ENCODE measurements around the gene SMARCB1. TPM values are rescaled to one million over a fixed set of nuclear protein-coding genes. Genes with fewer than 3 reads are reported as not detected.

The SMARCB1 gene
- total and polyA plus RNA-seq, 4 donors = 24.2 to 53.5 (median 40.0) TPM

DNA sequence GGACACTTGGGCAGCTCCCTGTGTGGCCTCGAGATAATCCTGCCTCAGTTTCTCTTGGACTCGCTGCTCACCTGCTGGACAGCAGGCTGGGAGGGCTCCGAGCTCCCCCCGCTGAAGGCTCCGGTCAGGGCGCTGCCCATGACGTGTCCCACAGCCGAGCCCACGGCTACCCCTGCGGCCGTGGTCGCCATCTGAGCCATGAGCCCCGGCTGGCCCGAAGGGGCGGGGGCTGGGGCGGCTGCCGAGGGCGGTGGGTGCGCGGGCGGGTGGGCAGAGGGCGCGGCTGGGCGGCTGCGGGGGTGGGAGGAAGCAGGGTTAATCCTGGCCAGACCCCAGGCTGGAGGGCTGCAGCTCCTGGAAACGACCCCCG is 19.5 kb upstream of the SMARCB1 start:
- H3K36me3 ChIP-seq (ENCODE audit: control insufficient read depth in 1 of 2, insufficient read depth in 2 of 2, low read length in 1 of 2) = no peaks in the 10 kb centered on the region
- no peaks in the 10 kb centered on the region for H3K27me3 ChIP-seq (ENCODE audit: control insufficient read depth in 1 of 2, insufficient read depth in 2 of 2, low read length in 1 of 2)
- intact Hi-C loops (cut with DNase I) = loop anchor here in 1 of 2 donors (5.0 to 10.0 kb wide), 2 partner anchors 80 to 188 kb away; no protein-coding TSS in a partner anchor
- H3K4me1 ChIP-seq (ENCODE audit: control insufficient read depth in 1 of 2, insufficient read depth in 2 of 2, low read length in 2 of 2) = no peaks in the 10 kb centered on the region
- H3K9me3 ChIP-seq (ENCODE audit: control insufficient read depth, low read length) = no peaks in the 10 kb centered on the region
- no peak overlapping the region for H3K27ac ChIP-seq (ENCODE audit: low read depth in 1 of 2, low read length in 2 of 2)
- DNase-seq (no peak), ATAC-seq (ENCODE audit: low FRiP score) (no peak)
- 11 to 20% methylated on average over 20 to 27 of the region's 27 CpGs for WGBS, 2 donors
- peak overlapping the region; percentile 32 to 71 for H3K4me3 ChIP-seq (ENCODE audit: low read length in 2 of 2)

DNA sequence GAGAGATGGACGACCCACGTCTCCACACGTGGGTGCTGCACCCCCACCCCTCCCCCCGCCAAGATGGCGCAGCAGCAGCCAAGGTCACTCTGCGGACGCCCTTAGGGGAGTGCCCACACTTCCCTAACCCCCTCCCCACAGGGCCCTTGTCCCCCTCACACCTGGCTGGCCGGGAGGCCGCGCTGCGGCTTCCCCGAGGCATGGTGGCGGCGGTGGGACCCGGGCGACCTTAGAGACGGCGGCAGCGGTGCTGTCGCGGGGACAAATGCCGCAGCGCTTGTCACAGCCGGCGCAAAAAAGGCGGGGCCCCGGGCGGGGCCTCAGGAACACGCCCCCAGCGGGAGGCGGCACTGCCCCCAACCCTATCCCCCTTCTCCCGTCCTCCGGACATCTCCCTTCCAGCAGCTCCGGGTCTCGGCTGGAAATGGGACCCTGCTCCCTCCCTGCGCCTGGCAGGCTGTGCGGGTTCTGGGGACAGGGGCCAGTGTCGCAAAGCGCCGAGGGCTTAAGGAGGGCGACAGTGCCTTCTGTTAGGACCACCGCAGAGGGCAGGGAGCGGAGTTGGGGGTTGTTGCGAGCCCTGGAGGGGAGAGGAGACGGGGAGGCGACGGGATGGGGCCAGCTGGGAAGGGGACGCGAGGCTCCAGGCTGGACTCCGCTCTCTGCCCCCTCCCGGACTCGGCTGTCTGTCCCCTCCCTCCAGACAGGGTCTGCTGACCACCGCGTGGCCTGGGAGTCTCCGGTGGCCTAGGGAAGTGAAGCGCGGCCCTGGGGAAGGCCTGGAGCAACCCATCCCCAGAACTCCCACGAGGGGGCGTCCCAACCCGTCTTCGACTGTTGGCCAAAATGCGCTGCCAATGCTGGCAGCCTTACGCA is 18.9 kb upstream of the SMARCB1 start, which contains the start of gene CHCHD10:
TSS of gene CHCHD10 (minus strand) at position 300 of the 876 bp plus-strand sequence. CDS start at position 202, 98 bp downstream.
- peak within 1 kb of the TSS; percentile 32 to 71 for H3K4me3 ChIP-seq (ENCODE audit: low read length in 2 of 2)
- H3K36me3 ChIP-seq (ENCODE audit: control insufficient read depth in 1 of 2, insufficient read depth in 2 of 2, low read length in 1 of 2) = no peaks in the 10 kb centered on the region
- intact Hi-C loops (cut with DNase I) = loop anchor here (2.0 to 10.0 kb wide), 4 partner anchors 19 to 187 kb away; partner anchors contain the start of gene SMARCB1 (in 1 of the 2)
- 1% methylated on average over 50 to 63 of the region's 63 CpGs for WGBS, 2 donors
- ATAC-seq (ENCODE audit: low FRiP score) (peak; percentile 88), DNase-seq (peak; percentile 92 to 95)
- H3K27me3 ChIP-seq (ENCODE audit: control insufficient read depth in 1 of 2, insufficient read depth in 2 of 2, low read length in 1 of 2) = no peaks in the 10 kb centered on the region
- no peaks in the 10 kb centered on the region for H3K9me3 ChIP-seq (ENCODE audit: control insufficient read depth, low read length)
- H3K27ac ChIP-seq (ENCODE audit: low read depth in 1 of 2, low read length in 2 of 2) = peak within 1 kb of the TSS in 1 of 2 donors; percentile 2
- H3K4me1 ChIP-seq (ENCODE audit: control insufficient read depth in 1 of 2, insufficient read depth in 2 of 2, low read length in 2 of 2) = no peaks in the 10 kb centered on the region

DNA sequence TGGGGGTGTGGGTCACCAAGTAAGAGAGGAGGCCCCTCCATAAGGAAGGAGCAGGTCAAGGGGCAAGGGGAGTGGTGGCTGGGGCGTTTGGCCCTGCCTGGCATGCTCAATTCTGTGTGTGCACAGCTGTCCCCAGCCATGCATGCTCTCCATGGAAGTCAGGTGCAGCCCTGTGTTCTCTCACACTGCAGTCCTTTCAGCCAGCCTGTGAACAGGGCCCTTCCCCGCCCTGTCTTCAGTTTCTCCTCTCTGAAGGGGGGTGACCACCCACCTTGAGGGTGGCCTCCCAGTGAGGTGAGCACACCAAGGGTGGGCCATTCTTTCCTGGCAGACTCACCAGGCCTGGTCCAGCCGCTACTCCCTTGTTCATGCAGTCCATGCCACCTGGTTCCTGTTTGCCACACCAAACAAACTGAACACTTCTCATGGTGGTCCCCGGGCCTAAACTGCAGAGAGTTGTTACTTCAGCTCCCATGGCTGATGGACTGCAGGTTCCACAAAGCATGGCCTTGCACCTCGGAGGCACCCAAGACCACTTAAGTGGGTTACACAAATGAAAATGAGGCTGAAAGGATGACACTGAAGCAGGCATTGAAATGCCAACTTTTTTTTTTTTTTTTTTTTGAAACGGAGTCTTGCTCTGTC is 17.3 kb upstream of the SMARCB1 start:
- intact Hi-C loops (cut with DNase I) = loop anchor here (2.0 to 10.0 kb wide), 4 partner anchors 17 to 185 kb away; partner anchors contain the start of gene SMARCB1 (in 1 of the 2)
- 81 to 88% methylated on average over 6 of the region's 6 CpGs for WGBS, 2 donors
- no peak overlapping the region for H3K4me3 ChIP-seq (ENCODE audit: low read length in 2 of 2)
- no peaks in the 10 kb centered on the region for H3K36me3 ChIP-seq (ENCODE audit: control insufficient read depth in 1 of 2, insufficient read depth in 2 of 2, low read length in 1 of 2)
- H3K4me1 ChIP-seq (ENCODE audit: control insufficient read depth in 1 of 2, insufficient read depth in 2 of 2, low read length in 2 of 2) = no peaks in the 10 kb centered on the region
- no peak overlapping the region for H3K27ac ChIP-seq (ENCODE audit: low read depth in 1 of 2, low read length in 2 of 2)
- DNase-seq (no peak), ATAC-seq (ENCODE audit: low FRiP score) (no peak)
- H3K27me3 ChIP-seq (ENCODE audit: control insufficient read depth in 1 of 2, insufficient read depth in 2 of 2, low read length in 1 of 2) = no peaks in the 10 kb centered on the region
- H3K9me3 ChIP-seq (ENCODE audit: control insufficient read depth, low read length) = no peaks in the 10 kb centered on the region

DNA sequence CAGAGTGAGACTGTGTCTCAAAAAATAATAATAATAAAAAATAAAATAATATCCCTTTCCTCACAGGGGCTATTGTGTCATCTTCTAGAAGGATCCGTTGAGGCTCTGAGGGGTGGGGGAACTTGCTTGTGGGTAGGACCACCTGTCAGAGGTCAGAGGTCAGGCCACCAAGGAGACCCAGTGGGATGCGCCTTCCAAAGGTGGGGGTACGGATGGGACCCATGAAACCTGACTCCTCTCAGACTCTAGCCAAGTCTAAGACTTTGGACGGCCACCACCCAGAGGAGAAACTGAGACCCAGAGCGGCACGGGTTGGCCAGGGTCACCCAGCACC is 14.5 kb upstream of the SMARCB1 start:
- Histone ChIP-seq H3K27me3 (ENCODE audit: control insufficient read depth in 1 of 2, insufficient read depth in 2 of 2, low read length in 1 of 2) (no peaks in the 10 kb centered on the region), H3K36me3 (ENCODE audit: control insufficient read depth in 1 of 2, insufficient read depth in 2 of 2, low read length in 1 of 2) (no peaks in the 10 kb centered on the region), H3K9me3 (ENCODE audit: control insufficient read depth, low read length) (no peaks in the 10 kb centered on the region), H3K4me3 (ENCODE audit: low read length in 2 of 2) (peak overlapping the region in 1 of 2 donors; percentile 44), H3K4me1 (ENCODE audit: control insufficient read depth in 1 of 2, insufficient read depth in 2 of 2, low read length in 2 of 2) (no peaks in the 10 kb centered on the region), H3K27ac (ENCODE audit: low read depth in 1 of 2, low read length in 2 of 2) (no peak overlapping the region)
- DNase-seq (no peak), ATAC-seq (ENCODE audit: low FRiP score) (no peak)
- WGBS, 2 donors = 14 to 16% methylated on average over 6 of the region's 6 CpGs
- intact Hi-C loops (cut with DNase I) = no loop called here

DNA sequence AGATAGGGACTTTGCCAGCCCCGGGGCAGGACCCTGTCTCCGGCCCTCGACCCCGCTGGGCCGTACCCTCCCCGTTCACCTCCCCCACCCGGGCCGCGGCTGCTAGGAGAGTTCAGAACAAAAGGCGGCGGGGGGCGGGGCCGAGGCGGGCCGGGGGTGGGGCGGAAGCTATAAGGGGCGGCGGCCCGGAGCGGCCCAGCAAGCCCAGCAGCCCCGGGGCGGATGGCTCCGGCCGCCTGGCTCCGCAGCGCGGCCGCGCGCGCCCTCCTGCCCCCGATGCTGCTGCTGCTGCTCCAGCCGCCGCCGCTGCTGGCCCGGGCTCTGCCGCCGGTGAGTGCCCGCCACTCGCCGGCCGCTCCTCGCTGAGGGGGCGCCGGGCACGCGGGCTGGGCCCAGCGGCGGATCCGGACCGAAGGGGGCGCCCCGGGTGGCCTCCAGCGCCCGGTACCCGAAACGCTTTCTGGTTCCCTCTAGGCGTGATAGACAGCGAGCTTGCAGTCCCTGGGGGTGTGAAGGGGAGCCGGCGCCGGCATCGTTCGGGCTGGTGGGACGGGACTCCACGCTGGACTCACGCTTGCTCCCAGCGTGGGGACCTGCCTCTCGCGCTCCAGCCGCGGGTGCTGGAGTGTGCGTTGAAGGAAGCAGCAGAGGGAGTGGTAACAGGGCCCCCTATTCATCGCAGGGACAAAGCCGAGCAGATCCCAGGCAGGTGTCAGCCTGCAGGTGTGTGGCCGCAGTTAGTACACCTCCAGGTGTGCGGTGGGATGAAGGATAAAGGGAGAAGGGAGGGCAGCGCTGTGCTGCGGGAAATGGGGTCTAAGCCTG is 13.9 kb upstream of the SMARCB1 start, which contains the start of gene MMP11:
TSS of gene MMP11 (plus strand) at position 201 of the 825 bp plus-strand sequence. CDS start at position 223, 22 bp downstream.
- DNase-seq (peak in 1 of 2 donors; percentile 88), ATAC-seq (ENCODE audit: low FRiP score) (peak; percentile 48)
- Histone ChIP-seq H3K9me3 (ENCODE audit: control insufficient read depth, low read length) (no peaks in the 10 kb centered on the region), H3K27ac (ENCODE audit: low read depth in 1 of 2, low read length in 2 of 2) (no peak within 1 kb of the TSS), H3K27me3 (ENCODE audit: control insufficient read depth in 1 of 2, insufficient read depth in 2 of 2, low read length in 1 of 2) (no peaks in the 10 kb centered on the region), H3K4me1 (ENCODE audit: control insufficient read depth in 1 of 2, insufficient read depth in 2 of 2, low read length in 2 of 2) (no peaks in the 10 kb centered on the region), H3K36me3 (ENCODE audit: control insufficient read depth in 1 of 2, insufficient read depth in 2 of 2, low read length in 1 of 2) (no peaks in the 10 kb centered on the region), H3K4me3 (ENCODE audit: low read length in 2 of 2) (peak within 1 kb of the TSS; percentile 30 to 44)
- intact Hi-C loops (cut with DNase I) = no loop called here
- WGBS, 2 donors = 4 to 6% methylated on average over 52 to 79 of the region's 79 CpGs

DNA sequence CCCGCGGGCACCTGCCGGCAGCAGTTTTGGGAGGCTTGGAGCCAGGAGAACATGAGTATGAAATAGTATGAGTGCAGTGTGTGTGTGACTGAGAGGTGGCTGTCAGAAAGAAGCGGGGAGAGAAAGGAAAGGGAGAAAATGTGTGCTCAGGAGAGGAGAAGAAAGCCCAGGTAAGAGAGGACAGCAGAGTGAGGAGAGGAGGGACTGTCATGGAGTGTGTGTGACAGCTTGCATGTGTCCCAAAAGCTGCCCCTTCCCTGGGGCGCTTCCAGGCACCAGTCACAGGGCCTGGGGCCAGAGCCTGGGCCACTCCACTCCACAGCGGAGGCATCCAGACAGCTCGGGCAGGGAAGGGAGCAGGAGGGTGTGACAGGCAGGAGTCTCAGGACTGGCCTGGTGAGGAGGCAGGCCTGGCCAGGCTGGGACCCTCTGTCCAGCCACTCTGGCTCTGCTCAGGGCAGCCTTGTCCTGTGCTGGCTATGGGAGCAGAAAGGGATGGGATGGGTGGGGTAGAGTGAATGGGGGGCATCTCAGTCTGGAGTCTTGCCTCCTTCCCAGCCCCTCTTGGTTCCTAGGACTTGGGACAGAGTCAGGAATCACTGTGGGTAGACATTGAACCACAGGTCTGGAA is 13.2 kb upstream of the SMARCB1 start:
- H3K4me1 ChIP-seq (ENCODE audit: control insufficient read depth in 1 of 2, insufficient read depth in 2 of 2, low read length in 2 of 2) = no peaks in the 10 kb centered on the region
- no peak for DNase-seq
- intact Hi-C loops (cut with DNase I) = no loop called here
- no peaks in the 10 kb centered on the region for H3K36me3 ChIP-seq (ENCODE audit: control insufficient read depth in 1 of 2, insufficient read depth in 2 of 2, low read length in 1 of 2)
- no peaks in the 10 kb centered on the region for H3K9me3 ChIP-seq (ENCODE audit: control insufficient read depth, low read length)
- no peak overlapping the region for H3K4me3 ChIP-seq (ENCODE audit: low read length in 2 of 2)
- no peak overlapping the region for H3K27ac ChIP-seq (ENCODE audit: low read depth in 1 of 2, low read length in 2 of 2)
- H3K27me3 ChIP-seq (ENCODE audit: control insufficient read depth in 1 of 2, insufficient read depth in 2 of 2, low read length in 1 of 2) = no peaks in the 10 kb centered on the region
- WGBS, 2 donors = 55 to 56% methylated on average over 7 of the region's 7 CpGs
- peak; percentile 3 for ATAC-seq (ENCODE audit: low FRiP score)

DNA sequence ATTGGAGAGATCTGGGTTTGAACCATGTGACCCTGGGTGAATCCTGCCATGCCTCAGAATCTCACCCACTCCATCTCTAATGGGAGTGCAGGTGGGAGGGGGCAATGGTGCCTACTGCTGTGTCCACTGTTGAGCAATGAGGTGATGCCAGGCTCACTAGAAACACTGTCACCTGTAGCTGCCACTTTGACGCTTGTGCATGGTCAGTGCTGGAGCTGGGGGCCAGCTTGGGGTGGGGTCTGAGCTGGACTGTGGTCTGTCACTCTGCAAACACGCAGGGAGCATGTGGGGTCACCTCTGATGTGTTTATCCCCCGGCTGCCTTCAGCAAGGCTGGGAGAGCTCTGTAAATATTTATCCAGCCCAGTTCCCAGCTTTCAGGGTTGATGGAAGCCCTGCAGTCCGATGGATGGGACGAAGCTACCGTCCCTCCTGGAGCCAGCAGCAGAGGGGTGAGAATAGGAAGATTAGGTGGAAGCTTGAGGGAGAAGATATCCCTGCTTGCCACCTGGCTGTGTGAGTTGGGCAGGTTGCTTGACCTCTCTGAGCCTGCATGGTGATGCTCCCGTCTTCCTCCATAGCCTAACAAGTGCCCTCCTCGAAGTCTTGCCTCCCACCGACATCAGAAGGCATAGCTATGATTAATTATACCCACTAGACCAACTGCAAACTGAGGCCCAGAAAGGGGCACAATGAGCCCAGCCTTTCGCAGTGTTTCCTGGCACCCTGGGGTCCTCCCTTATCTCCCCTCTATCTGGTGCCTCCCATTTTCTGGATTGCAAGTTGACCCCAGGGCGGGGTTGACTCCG is 12.4 kb upstream of the SMARCB1 start:
- no peak for DNase-seq
- Histone ChIP-seq H3K27me3 (ENCODE audit: control insufficient read depth in 1 of 2, insufficient read depth in 2 of 2, low read length in 1 of 2) (no peaks in the 10 kb centered on the region), H3K27ac (ENCODE audit: low read depth in 1 of 2, low read length in 2 of 2) (no peak overlapping the region), H3K4me3 (ENCODE audit: low read length in 2 of 2) (no peak overlapping the region), H3K36me3 (ENCODE audit: control insufficient read depth in 1 of 2, insufficient read depth in 2 of 2, low read length in 1 of 2) (no peaks in the 10 kb centered on the region), H3K9me3 (ENCODE audit: control insufficient read depth, low read length) (no peaks in the 10 kb centered on the region), H3K4me1 (ENCODE audit: control insufficient read depth in 1 of 2, insufficient read depth in 2 of 2, low read length in 2 of 2) (no peaks in the 10 kb centered on the region)
- WGBS, 2 donors = 59 to 66% methylated on average over 12 of the region's 12 CpGs
- ATAC-seq (ENCODE audit: low FRiP score) = no peak
- intact Hi-C loops (cut with DNase I) = no loop called here

Measured in aorta (tissue), 5 donors.